PC-9 (cell line): Measurements from ENCODE around the gene NVL.

Source experiments
- CTCF ChIP-seq: fragments of 200-600 bp; sonication (generic); conservative IDR thresholded peaks from 2 replicates; pipeline ENCODE4 v1.6.1; 2017; ENCODE audit warnings: mixed run types, antibody characterized with exemption, mild to moderate bottlenecking, moderate library complexity
- EZH2 ChIP-seq: fragments of 200-600 bp; sonication (generic); IDR thresholded peaks from 2 replicates; pipeline ENCODE4 v1.8.0; 2017; ENCODE audit warnings: antibody characterized with exemption, low read depth

- TF ChIP-seq CTCF (no peak), EZH2 (no peak)
Observed at GRCh38 chr1:224219612-224220059, 110.3 kb downstream of the NVL start.
